Stimulated activated naive CD4-positive, alpha-beta T cell treated with Interleukin-2 at 50 U/mL for 16 hours (primary cell): Measurements from ENCODE around the gene SLC35E2B.
"Not testable (repeated sequence)": the region's sequence is repeated elsewhere in the genome, so short reads cannot be mapped to it uniquely, and the experiment has no call there.

Source experiments
- DNase-seq: peaks from one replicate; lab custom pipeline; 2025; lab: John Stamatoyannopoulos, UW

SLC35E2B gene

DNA sequence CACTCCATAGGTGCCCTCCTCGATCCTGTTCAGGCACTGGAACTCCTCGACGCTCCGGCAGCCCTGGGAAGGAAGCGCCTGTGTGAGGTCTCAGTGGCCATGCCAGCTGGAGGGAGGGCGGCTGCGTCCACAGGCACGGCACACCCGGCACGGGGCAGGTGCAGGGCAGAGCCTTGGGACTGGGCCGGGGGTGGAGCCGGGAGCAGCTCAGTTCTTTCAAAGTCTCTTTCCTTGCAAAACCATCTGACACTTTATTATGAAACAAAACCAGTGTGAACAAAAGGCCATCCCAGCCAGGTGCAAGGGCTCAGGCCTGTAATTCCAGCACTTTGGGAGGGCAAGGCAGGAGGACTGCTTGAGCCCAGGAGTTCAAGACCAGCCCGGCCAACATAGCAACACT, 54.1 kb downstream of the SLC35E2B start:
- not testable (repeated sequence) for DNase-seq

DNA sequence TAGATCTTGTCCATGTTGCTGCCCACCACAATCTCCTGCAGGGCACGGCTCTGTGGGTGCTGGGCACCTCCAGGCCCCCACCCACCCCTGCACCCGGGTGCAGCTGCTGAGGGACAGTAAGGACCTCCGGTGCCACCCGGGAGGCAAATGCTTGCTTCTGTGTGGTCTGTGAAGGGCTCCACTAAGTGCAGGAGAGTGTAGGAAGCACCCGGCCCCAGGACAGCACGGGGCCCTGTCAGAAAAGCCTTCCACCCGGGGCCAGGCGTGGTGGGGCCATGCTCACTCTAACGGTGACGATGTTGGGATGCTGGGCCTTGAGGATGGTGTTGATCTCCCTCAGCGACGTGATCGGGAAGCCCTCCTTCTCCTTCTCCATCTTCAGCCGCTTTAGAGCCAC, 55.1 kb downstream of the SLC35E2B start:
- not testable (repeated sequence) for DNase-seq

DNA sequence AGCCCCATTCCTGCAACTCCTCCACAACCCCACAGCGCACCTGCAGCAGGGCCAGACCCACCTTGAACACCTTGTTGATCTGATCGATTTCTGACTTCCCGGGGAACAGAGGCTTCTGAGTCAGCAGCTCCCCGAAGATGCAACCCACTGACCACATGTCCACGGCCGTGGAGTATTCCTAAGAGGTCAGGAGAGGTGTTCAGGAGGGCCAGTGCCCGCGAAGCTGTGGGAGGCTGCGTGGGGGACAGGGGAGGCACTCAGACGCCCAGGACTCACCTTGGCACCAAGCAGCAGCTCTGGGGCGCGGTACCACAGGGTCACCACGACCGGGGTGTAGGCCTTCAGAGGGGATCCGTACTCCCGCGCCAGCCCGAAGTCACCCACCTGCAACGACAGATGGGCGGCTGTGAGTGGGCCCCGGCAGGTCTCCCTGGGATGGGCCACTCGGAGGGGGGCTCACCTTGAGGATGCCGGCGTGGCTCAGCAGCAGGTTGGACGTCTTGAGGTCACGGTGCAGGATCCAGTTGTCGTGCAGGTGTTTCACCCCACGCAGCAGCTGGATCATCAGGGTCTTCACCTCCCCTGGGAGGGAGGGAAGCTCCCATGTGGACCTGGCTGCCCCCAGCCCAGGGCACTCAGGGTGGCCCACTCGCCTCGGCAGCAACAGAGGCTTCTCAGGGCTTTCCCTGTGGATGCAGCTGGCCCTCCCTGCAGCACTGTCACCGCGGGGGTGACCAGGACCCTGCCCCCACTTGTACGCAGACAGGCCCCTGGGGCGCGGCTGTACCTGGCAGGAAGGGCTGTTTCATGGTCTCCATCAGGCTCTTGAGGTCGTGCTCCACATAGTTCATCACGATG, 55.7 kb downstream of the SLC35E2B start:
- DNase-seq, result not testable (repeated sequence)

DNA sequence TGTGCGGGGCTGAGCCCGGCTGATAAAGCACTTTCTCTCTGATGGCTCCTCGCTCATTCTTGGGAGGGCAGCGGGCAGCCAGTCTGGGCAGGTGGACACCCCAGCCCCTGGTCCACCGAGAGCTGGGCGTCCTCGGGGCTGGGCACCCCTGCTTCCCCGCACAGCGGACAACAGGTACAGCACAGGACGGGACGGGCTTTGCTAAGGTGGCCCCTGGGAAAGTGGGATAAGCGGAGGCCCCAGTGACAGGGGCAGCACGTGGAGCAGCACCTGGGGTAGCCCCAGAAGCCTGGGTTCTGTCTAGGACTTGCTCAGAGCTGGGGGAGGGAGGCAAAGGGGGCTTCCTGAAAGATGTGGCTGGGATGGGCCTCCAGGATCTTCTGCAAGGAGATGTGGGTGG, 58.0 kb downstream of the SLC35E2B start:
- not testable (repeated sequence) for DNase-seq

DNA sequence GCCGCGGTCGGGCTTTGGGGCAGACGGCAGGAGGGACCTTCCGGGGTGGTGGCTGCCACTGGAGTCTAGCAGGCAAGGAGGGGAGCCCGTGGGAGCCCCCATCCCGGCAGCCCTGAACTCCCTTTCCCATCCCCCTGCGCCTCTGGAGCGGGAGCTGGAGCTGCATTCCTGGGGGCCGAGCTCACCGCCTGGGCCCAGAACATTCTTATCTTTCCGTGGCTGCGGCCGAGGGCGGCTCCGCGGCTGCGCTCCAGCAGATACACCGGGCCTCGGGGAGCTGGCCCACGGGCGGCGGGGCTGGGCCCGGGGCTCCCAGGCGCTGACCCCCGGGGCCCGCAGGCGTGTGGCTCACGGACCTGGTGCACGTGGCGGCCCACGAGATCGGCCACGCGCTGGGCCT, 59.2 kb downstream of the SLC35E2B start:
- DNase-seq, result not testable (repeated sequence)

DNA sequence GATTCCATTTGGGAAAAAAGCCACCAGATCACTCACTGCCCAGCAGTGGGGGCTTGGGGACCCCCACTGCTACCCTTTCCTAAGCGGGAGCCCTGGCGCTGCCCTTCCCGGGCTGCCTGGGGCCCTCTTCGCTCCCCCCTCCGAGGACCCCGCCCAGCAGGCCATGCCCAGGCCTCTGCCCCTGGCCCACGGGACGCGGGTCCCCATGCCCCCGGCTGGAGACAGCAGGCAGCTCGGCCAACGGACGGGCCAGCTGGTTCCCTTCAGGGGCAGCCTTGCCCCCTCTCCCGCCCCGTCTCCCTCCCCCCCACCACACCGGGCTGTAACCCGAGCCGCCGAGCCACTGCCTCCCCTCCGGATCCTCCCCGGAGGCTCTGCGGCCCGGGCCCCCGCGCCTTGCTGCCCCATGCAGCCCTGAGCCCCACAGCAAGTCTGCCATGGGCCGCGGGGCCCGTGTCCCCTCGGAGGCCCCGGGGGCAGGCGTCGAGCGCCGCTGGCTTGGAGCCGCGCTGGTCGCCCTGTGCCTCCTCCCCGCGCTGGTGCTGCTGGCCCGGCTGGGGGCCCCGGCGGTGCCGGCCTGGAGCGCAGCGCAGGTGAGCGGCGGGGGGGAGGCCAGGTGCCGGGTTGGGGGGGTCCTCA, 60.7 kb downstream of the SLC35E2B start, which contains the start of gene MMP23B:
Gene MMP23B, plus strand, starts transcription at position 392 of the 639 bp plus-strand sequence. Its CDS starts 46 bp downstream, at position 438.
- DNase-seq, result no peak

DNA sequence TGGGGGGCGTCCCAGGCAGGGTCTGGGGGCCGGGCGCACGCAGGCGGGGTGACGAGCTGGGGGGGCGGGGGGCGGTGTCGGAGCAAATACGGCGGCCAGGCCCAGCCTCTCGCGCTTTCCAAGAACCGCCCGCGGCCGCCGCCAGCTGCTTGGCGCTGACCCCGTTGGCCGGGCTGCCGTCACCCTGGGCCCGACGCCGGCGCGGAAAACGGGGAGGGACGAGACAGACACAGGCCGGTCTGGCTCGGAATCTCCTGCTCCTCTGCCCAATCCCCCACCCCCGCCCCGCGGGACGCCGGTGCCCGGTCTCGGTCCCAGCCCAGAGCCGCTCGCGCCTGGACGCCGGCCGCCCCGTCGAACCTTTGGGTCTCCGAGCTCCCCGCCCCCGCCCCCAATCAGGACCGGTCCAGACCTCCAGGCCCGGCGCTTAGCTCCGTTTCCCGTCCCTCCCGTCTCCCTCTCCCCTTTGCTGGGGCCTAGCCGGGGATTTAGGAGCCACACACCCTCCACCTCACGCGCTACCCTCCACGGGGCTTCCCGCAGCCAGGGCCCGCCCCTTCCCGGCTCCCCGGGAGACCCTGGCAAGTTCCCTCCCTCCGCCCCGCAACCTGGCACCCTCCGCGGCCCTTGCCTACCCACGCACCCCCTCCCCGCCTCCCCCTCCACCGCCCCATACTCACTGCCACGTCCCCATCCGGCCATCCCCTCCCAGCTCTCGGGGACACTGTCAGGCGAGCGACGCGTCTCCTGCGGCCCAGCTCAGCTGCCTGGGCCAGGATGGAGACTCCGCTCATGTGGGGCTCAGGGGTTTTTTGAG, 61.4 kb downstream of the SLC35E2B start:
- no peak for DNase-seq

DNA sequence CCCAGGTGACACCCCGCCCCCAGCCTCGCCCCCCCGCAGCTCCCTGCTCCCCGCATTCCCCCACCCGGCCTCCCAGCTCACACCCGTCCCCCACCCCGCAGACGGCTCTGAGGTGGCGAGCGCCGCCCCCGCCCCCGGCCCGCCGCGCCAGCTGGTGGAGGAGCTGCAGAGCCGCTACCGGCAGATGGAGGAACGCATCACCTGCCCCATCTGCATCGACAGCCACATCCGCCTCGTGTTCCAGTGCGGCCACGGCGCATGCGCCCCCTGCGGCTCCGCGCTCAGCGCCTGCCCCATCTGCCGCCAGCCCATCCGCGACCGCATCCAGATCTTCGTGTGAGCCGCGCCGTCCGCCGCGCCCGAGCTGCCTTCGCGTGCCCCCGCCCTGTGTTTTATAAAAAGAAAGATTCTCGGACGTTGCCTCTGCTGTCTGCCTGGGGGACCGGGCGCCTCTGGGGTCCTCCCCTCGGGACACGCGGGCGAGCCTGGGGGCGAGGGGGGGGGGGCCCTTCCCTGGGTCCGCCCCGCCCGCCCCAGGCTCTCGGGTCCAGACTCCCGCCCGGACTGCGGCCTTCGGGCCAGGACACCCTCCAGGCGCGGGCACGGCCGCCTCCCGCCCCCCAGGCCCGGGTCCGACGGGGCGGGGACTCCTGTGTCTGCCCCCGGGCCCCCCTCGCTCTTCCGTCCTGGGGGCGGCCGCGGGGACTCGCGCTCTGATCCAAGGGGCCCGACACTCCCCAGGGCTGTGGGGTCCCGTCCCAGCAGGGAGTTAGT, 62.2 kb downstream of the SLC35E2B start:
- DNase-seq, result peak; percentile 90

DNA sequence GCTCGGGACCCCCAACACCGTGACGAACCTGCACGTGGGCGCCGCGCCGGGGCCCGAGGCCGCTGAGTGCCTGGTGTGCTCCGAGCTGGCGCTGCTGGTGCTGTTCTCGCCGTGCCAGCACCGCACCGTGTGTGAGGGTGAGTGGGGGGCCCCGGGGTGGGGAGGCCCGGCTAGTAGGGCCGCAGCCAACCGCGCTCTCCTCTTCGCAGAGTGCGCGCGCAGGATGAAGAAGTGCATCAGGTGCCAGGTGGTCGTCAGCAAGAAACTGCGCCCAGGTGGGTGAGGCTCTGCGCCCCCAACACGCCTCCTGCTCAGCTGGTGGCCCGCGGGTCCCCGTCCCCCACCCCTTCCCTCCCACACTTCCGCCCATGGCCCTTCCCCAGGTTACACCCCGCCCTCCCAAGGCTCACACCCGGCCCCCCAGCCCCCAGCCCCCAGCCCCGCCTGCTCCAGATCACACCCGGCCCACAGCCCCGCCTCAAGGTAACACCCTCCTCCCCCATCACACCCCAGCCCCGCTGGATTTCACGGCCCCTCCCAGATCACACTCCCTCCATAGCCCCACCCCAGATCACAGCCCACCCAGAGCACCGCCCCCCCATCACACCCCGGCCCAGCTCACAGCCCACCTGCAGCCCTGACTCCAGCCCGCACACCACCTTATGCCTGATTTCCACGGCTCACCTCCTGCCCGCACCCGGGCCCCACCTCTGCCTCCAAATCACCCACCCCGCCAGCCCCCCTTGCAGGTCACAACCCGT, 63.0 kb downstream of the SLC35E2B start:
- DNase-seq, result peak; percentile 67

DNA sequence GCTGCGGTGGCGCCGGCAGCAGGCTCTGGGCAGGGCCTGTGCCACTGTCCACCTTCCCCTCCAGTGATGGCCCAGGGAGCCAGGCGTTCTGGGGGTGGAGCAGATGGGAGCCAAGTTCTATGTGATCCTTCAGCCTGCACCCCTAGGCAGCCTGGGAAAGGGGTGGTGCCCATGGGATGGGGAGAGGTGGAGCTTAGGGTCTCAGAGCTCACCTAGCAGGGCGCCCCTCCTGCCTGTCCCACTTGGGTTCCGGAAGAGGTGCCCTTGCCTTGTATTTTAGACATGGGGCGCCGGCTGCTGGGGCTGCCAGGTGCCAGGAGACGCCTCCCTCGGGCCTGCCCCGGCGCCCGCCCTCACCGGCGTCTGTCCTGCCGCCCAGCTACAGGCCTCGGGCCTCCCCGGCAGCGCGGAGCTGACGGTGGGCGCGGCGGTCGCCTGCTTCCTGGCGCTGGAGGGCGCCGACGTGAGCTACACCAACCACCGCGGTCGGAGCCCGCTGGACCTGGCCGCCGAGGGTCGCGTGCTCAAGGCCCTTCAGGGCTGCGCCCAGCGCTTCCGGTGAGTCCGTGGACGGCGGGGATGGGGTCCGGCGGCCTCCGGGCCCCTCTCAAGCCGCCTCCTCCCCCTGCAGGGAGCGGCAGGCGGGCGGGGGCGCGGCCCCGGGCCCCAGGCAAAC, 63.7 kb downstream of the SLC35E2B start:
- DNase-seq, result peak; percentile 29

DNA sequence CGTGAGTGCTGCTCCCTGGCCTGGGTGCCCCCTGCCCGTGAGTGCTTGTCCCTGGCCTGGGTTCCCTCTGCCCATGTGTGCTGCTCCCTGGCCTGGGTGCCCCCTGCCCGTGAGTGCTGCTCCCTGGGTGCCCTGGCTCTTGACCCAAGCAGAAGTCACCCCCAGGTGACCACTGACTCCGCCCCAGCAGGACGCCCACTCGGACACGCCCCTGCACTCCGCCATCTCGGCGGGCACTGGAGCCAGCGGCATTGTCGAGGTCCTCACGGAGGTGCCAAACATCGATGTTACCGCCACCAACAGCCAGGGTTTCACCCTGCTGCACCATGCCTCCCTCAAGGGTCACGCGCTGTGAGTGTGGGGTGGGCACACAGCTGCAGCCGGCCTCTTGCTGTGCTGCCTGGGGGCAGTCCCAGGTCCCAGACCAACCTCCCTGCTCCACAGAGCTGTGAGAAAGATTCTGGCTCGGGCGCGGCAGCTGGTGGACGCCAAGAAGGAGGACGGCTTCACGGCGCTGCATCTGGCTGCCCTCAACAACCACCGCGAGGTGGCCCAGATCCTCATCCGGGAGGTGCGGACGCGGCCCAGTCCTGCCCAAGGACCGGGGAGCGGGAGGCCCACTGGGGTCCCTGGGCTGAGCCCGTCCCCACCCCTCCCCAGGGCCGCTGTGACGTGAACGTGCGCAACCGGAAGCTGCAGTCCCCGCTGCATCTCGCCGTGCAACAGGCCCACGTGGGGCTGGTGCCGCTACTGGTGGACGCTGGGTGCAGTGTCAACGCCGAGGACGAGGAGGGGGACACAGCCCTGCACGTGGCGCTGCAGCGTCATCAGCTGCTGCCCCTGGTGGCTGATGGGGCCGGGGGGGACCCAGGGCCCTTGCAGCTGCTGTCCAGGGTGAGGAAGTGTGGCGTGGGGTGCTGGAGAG, 64.5 kb downstream of the SLC35E2B start:
- DNase-seq, result no peak

DNA sequence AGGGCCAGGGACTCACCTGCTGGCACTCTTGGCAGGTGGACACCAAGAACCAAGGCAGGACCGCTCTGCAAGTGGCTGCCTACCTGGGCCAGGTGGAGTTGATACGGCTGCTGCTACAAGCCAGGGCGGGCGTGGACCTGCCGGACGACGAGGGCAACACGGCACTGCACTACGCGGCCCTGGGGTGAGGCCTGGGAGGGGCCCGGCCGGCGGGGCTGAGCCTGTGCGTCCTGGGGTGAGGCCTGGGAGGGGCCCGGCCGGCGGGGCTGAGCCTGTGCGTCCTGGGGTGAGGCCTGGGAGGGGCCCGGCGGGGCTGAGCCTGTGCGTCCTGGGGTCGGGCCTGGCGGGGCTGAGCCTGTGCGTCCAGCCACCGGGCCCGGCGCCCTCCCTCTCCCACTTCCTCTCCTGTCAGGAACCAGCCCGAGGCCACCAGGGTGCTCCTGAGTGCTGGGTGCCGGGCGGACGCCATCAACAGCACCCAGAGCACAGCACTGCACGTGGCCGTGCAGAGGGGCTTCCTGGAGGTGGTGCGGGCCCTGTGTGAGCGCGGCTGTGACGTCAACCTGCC, 65.2 kb downstream of the SLC35E2B start:
- DNase-seq, result no peak

DNA sequence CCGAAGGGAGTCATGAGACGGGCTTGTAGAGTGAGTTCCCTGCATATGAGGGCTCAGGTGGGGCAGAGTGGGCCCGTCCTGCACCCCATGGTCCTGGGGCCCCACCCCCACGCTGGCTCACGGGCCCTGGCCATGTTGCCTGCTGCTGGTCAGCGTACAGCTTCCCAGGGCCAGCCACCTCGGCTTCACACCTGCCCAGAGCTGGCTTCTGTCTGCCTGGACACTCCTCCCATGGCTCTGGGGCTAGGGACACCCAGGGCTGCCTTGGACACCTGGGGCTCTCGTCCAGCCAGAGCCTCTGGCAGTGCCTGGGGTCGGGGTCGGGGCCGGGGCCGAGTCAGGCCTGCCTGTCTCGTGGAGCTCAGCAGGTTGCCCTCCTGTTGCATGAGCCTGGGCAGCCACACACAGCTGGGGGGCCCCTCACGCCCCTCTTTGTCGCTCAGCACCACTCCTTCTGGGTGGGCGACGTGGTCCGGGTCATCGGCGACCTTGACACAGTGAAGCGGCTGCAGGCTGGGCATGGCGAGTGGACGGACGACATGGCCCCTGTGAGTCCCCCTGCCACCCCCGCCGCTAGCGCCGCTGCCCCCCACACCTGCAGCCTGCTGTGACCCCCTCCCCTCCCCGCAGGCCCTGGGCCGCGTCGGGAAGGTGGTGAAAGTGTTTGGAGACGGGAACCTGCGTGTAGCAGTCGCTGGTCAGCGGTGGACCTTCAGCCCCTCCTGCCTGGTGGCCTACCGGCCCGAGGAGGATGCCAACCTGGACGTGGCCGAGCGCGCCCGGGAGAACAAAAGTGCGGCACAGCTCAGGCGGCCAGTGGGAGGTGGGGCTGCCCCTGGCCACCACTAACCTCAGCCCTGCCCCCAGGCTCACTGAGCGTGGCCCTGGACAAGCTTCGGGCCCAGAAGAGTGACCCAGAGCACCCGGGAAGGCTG, 66.1 kb downstream of the SLC35E2B start:
- DNase-seq, result no peak

DNA sequence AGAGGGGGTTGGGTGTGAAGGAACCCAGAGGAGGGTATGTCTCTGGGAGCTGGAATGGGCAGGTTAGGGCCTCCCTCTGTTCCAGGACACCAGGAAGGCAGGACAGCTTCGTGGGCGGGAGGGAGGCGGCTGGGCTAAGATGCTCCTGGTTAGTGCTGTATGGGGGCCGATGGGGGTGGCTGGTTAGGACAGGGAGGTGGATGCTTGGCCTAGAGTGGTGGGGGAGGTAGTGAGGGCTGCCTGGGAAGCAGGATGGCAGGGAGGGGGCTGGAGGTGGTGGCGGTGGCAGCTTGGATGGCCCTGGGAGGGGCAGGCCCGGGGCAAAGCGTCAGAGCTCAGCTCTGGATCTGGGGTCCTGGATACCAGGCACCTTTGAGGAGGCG, 66.8 kb downstream of the SLC35E2B start:
- DNase-seq, result no peak

DNA sequence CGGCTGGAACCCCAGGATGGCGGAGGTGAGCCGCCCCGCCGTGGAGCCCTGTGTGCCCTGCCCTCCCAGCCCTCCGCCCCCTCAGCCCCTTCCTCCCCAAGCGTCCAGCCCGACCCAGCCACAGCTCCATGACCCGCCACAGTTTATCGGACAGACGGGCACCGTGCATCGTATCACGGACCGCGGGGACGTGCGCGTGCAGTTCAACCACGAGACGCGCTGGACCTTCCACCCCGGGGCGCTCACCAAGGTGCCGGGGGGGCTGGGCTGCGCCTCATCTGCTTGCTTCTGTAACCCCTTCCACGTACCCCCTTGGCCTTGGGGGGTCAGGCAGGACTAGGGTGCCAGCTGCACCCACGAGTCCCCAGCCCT, 67.2 kb downstream of the SLC35E2B start:
- DNase-seq, result no peak

DNA sequence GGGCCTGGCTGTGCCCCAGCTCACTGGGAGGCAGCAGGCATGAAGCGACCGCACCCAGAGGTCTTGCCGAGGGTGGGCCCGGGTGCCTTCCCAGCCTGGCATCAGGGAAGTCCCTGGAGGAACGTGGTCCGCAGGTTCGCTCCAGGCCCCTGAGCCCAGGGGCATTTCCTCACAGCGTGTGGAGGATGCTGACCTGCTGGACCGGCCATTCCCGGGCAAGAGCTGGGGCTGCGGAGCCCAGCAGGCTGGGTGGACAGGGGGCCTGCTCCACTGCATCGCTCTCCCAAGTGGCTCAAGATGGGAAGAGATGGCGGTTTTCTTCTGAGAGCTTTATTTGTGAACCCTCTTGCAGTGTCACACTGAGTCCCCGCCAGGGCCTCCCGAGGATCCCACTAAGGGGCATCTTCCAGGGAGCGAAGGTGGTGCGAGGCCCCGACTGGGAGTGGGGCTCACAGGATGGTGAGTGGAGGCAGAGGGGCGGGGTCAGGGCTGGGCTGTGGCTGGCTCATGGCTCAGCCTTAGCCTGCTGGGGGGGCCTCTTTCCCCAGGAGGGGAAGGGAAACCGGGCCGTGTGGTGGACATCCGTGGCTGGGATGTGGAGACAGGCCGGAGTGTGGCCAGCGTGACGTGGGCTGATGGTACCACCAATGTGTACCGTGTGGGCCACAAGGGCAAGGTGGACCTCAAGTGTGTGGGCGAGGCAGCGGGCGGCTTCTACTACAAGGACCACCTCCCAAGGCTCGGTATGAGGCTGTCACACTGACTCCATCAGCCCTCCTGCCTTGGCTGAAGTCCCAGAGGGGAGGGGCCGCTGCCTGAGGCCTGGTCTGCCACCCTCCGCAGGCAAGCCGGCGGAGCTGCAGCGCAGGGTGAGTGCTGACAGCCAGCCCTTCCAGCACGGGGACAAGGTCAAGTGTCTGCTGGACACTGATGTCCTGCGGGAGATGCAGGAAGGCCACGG, 67.9 kb downstream of the SLC35E2B start:
- DNase-seq, result no peak
